ENCODE measurements around the gene CS.
"Not testable (repeated sequence)": the region's sequence is repeated elsewhere in the genome, so short reads cannot be mapped to it uniquely, and the experiment has no call there.

The CS gene

GRCh38 chr12:56280849-56281248 is 19.3 kb downstream of the CS start:
- no peak for DNase-seq (ENCODE audit: low read depth in 3 of 3)

GRCh38 chr12:56278905-56279304 is 21.2 kb downstream of the CS start:
- no peak for DNase-seq (ENCODE audit: low read depth in 3 of 3)

- no peak for DNase-seq (ENCODE audit: low read depth in 3 of 3)
Measured at GRCh38 chr12:56274299-56274698, 25.8 kb downstream of the CS start.

GRCh38 chr12:56272468-56272867 is 27.7 kb downstream of the CS start:
- not testable (repeated sequence) for DNase-seq (ENCODE audit: low read depth in 3 of 3)

- DNase-seq (ENCODE audit: low read depth in 3 of 3): no peak
Measured at GRCh38 chr12:56271031-56271430, 29.1 kb downstream of the CS start.

GRCh38 chr12:56267443-56268071 is 32.6 kb downstream of the CS start:
- peak in 1 of 3 experiments; percentile 4 for DNase-seq (ENCODE audit: low read depth in 3 of 3)

- peak; percentile 71 to 85 (median 78) for DNase-seq (ENCODE audit: low read depth in 3 of 3)
Measured at GRCh38 chr12:56266693-56267442, 33.3 kb downstream of the CS start, which contains the start of gene COQ10A. TSS of gene COQ10A (plus strand) at chr12:56266942. CDS start at chr12:56267119, 177 bp downstream.

- DNase-seq (ENCODE audit: low read depth in 3 of 3): not testable (repeated sequence)
Measured at GRCh38 chr12:56266068-56266692, 34.0 kb downstream of the CS start.

- DNase-seq (ENCODE audit: low read depth in 3 of 3): not testable (repeated sequence)
Measured at GRCh38 chr12:56262955-56263354, 37.2 kb downstream of the CS start.

GRCh38 chr12:56261503-56262232 is 38.5 kb downstream of the CS start:
- DNase-seq (ENCODE audit: low read depth in 3 of 3): no peak

- DNase-seq (ENCODE audit: low read depth in 3 of 3): no peak
Measured at GRCh38 chr12:56260921-56261320, 39.2 kb downstream of the CS start.

GRCh38 chr12:56260380-56260779 is 39.8 kb downstream of the CS start:
- DNase-seq (ENCODE audit: low read depth in 3 of 3): no peak

GRCh38 chr12:56258820-56259183 is 41.3 kb downstream of the CS start:
- no peak for DNase-seq (ENCODE audit: low read depth in 3 of 3)

- peak; percentile 47 to 79 (median 64) for DNase-seq (ENCODE audit: low read depth in 3 of 3)
Measured at GRCh38 chr12:56258068-56258819, 41.9 kb downstream of the CS start, which contains the start of gene ANKRD52. TSS of gene ANKRD52 (minus strand) at chr12:56258384. CDS start at chr12:56258269, 115 bp downstream.

GRCh38 chr12:56257491-56258067 is 42.6 kb downstream of the CS start:
- peak in 1 of 3 experiments; percentile 14 for DNase-seq (ENCODE audit: low read depth in 3 of 3)

GRCh38 chr12:56257071-56257470 is 43.1 kb downstream of the CS start:
- no peak for DNase-seq (ENCODE audit: low read depth in 3 of 3)

- DNase-seq (ENCODE audit: low read depth in 3 of 3): no peak
Measured at GRCh38 chr12:56256326-56256960, 43.7 kb downstream of the CS start.

- no peak for DNase-seq (ENCODE audit: low read depth in 3 of 3)
Measured at GRCh38 chr12:56255671-56256070, 44.5 kb downstream of the CS start.

- DNase-seq (ENCODE audit: low read depth in 3 of 3): no peak
Measured at GRCh38 chr12:56253091-56253490, 47.0 kb downstream of the CS start.

GRCh38 chr12:56252649-56253048 is 47.5 kb downstream of the CS start:
- no peak for DNase-seq (ENCODE audit: low read depth in 3 of 3)
